ENCODE results near the gene URI1. TPM values are rescaled to one million over a fixed set of nuclear protein-coding genes. Genes with fewer than 3 reads are reported as not detected.

Gene URI1
- total RNA-seq, 1 experiment from 2014 or later: 95.5 TPM

Other genes starting within 250 kb of the URI1 start
- 35.6 and 47.0 TPM in 2 replicates for gene C19orf12, start 227.0 kb upstream of the URI1 start, total RNA-seq (2014; rRNA removed; shearing (Covaris generic); ENCODE audit: low replicate concordance)
- 5.6 and 11.3 TPM in 2 replicates for gene CCNE1, start 130.2 kb upstream of the URI1 start, total RNA-seq (2014; rRNA removed; shearing (Covaris generic); ENCODE audit: low replicate concordance)

All from MG63 (cell line).